Natural killer cell (primary cell): ENCODE measurements around the gene SNAP25. TPM values are rescaled to one million over a fixed set of nuclear protein-coding genes. Genes with fewer than 3 reads are reported as not detected.

Experiments
- ATAC-seq, 3 donors: fragments of 150-1000 bp in 2 of 3; fragments of 200-7000 bp in 1 of 3; cut with Tn5 transposase; 1 replicate in 1 of 3; 2 replicates in 2 of 3; pipeline ENCODE4 v1.10.0; 2021; ENCODE audit warnings: mild to moderate bottlenecking in 2 of 3, moderate library complexity in 2 of 3
- DNase-seq, 2 donors: peaks; one replicate each; pipeline versions ENCODE4 v3.0.0 to v3.0.0-alpha.2; 2013 to 2021; ENCODE audit warnings: mixed read lengths in 1 of 2
- H3K27ac ChIP-seq: one replicate; pipeline ENCODE4 v1.5.1; 2013; ENCODE audit warnings: mild to moderate bottlenecking, low read length
- H3K27me3 ChIP-seq: one replicate; pipeline ENCODE4 v1.6.1; 2013; ENCODE audit warnings: low read length; ENCODE audit not compliant: control insufficient read depth, insufficient read depth
- H3K36me3 ChIP-seq: one replicate; pipeline ENCODE4 v1.6.1; 2013; ENCODE audit warnings: low read length; ENCODE audit not compliant: control insufficient read depth, insufficient read depth
- H3K4me1 ChIP-seq: one replicate; pipeline ENCODE4 v1.6.1; 2013; ENCODE audit warnings: low read length; ENCODE audit not compliant: control insufficient read depth, insufficient read depth
- H3K4me3 ChIP-seq: one replicate; pipeline ENCODE4 v1.5.1; 2013; ENCODE audit warnings: low read length
- H3K9me3 ChIP-seq: one replicate; pipeline ENCODE4 v1.6.1; 2013; ENCODE audit warnings: low read length; ENCODE audit not compliant: control insufficient read depth, insufficient read depth
- H3K27ac Mint-ChIP-seq, 2 donors: one replicate each; pipeline ENCODE4 v1.8.0; 2022; ENCODE audit warnings: mild to moderate bottlenecking in 2 of 2, mixed read lengths in 2 of 2, moderate library complexity in 1 of 2
- H3K27me3 Mint-ChIP-seq, 2 donors: one replicate each; pipeline ENCODE4 v1.8.0; 2022; ENCODE audit warnings: low read depth in 2 of 2, mixed read lengths in 2 of 2
- H3K36me3 Mint-ChIP-seq: one replicate; pipeline ENCODE4 v1.8.0; 2022; ENCODE audit warnings: mixed read lengths
- H3K4me1 Mint-ChIP-seq, 2 donors: one replicate each; pipeline ENCODE4 v1.8.0; 2022; ENCODE audit warnings: mixed read lengths in 2 of 2
- H3K4me3 Mint-ChIP-seq: one replicate; pipeline ENCODE4 v1.8.0; 2022; ENCODE audit warnings: mild to moderate bottlenecking, moderate library complexity, mixed read lengths
- H3K9me3 Mint-ChIP-seq, 2 donors: one replicate each; pipeline ENCODE4 v1.8.0; 2022; ENCODE audit warnings: mixed read lengths in 2 of 2
- CTCF ChIP-seq: fragments of 200-600 bp; IDR thresholded peaks from one replicate; pipeline ENCODE4 v1.8.0; 2022; ENCODE audit warnings: antibody characterized with exemption
- WGBS: methylation state at CpG from one replicate; pipeline ENCODE4 v1.1.7; 2013; ENCODE audit warnings: missing lambda C conversion rate; ENCODE audit not compliant: insufficient coverage; 5-methylcytosine and 5-hydroxymethylcytosine counted together
- intact Hi-C: fragments of 100-400 bp; cut with micrococcal nuclease; formaldehyde crosslinking; loops from one replicate; pipeline ENCODE4 v1.14.2; 2022
- total RNA-seq, 4 donors: library from RNA; stranded (reverse); fragments of 120-200 nt in 1 of 4; gene quantifications; one replicate each; pipeline versions ENCODE4 v1.2.3 to v1.2.4, GENCODE V29; 2013 to 2022

SNAP25 gene
- total RNA-seq, 3 donors from 2014 or later (not counting 1 experiment from before 2014, with no cell fraction given) = not detected

- 98% methylated on average over 3 of the region's 3 CpGs for WGBS
- intact Hi-C loops = no loop called here
- H3K4me1 Mint-ChIP-seq = peaks cover 4 to 5% of the 10 kb centered on the region in 2 donors
- Histone ChIP-seq H3K4me3 (no peak overlapping the region), H3K27ac (no peak overlapping the region), H3K36me3 (no peaks in the 10 kb centered on the region), H3K27me3 (peaks cover 8% of the 10 kb centered on the region), H3K4me1 (peaks cover 5% of the 10 kb centered on the region), H3K9me3 (no peaks in the 10 kb centered on the region)
- ATAC-seq = no peak
- no peak for DNase-seq
- no peaks in the 10 kb centered on the region for H3K9me3 Mint-ChIP-seq
- no peak for TF ChIP-seq CTCF
- no peak overlapping the region for H3K27ac Mint-ChIP-seq
- peaks cover 25 to 29% of the 10 kb centered on the region in 2 donors for H3K27me3 Mint-ChIP-seq
- no peaks in the 10 kb centered on the region for H3K36me3 Mint-ChIP-seq
- no peak overlapping the region for H3K4me3 Mint-ChIP-seq
These were observed 41.3 kb upstream of the SNAP25 start for GRCh38 chr20:10177326-10177725.

GRCh38 chr20:10178091-10178490, 40.5 kb upstream of the SNAP25 start:
- Histone ChIP-seq H3K9me3 (no peaks in the 10 kb centered on the region), H3K27ac (no peak overlapping the region), H3K36me3 (no peaks in the 10 kb centered on the region), H3K4me1 (no peaks in the 10 kb centered on the region), H3K27me3 (peaks cover 6% of the 10 kb centered on the region), H3K4me3 (no peak overlapping the region)
- no CpG with 5 or more reads among the region's 1 CpG for WGBS
- no peak for DNase-seq
- intact Hi-C loops = no loop called here
- ATAC-seq = no peak
- Mint-ChIP-seq H3K4me3 (no peak overlapping the region), H3K4me1 (no peaks in the 10 kb centered on the region), H3K9me3 (no peaks in the 10 kb centered on the region), H3K36me3 (no peaks in the 10 kb centered on the region), H3K27me3 (peaks cover 21 to 24% of the 10 kb centered on the region in 2 donors), H3K27ac (no peak overlapping the region)
- TF ChIP-seq CTCF = no peak

- Histone ChIP-seq H3K4me3 (no peak overlapping the region), H3K36me3 (no peaks in the 10 kb centered on the region), H3K27ac (no peak overlapping the region), H3K27me3 (peaks cover under 1% of the 10 kb centered on the region), H3K9me3 (no peaks in the 10 kb centered on the region), H3K4me1 (no peaks in the 10 kb centered on the region)
- no peaks in the 10 kb centered on the region for H3K9me3 Mint-ChIP-seq
- no peaks in the 10 kb centered on the region for H3K4me1 Mint-ChIP-seq
- no peak for TF ChIP-seq CTCF
- no peaks in the 10 kb centered on the region for H3K36me3 Mint-ChIP-seq
- H3K27ac Mint-ChIP-seq = no peak overlapping the region
- H3K27me3 Mint-ChIP-seq = peaks cover 20 to 21% of the 10 kb centered on the region in 2 donors
- 93% methylated on average over 3 of the region's 3 CpGs for WGBS
- no peak for ATAC-seq
- H3K4me3 Mint-ChIP-seq = no peak overlapping the region
- intact Hi-C loops = no loop called here
- DNase-seq = no peak
These were observed 39.8 kb upstream of the SNAP25 start for GRCh38 chr20:10178727-10179313.
